Inferior parietal cortex (tissue), 1 donor: ENCODE data around the gene NIPSNAP3A.

Experiments
- DNase-seq: peaks from one replicate; pipeline ENCODE4 v3.0.0-alpha.2; 2016; ENCODE audit errors: extremely low spot score

Gene NIPSNAP3A

DNA sequence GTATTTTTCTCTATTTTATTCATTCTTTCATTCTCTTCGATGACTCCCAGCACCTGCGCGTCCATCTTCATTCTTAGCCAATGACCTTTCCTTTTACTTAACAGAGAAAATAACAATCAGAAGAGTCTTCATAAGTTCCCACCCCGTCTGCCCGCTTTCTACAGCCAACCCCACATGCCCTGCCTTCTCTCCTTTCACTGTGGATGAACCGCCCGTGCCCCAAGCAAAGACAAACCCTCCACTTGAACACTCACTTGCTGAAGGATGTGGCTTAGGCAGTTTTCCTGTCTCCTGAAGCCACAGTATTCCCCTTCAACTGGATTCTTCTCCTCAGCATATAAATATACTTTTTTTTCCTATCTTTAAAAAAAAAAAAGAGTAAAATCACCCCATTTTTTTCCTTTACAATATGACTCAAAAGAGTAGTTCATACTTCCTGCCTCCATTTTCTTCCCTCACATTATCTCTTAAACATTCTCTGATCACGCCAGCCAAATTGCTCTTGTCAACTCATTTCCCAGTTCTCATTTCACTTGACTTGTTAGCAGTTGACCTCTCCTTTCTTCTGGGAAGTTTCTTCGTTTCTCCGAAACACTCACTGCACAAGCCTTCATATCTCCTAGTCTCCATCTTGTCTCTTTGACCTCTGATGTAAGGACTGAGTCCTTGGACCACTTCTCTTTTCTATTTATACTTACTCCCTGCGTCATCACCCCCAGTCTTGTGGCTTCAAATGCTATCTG lies 27.5 kb downstream of the NIPSNAP3A start:
- DNase-seq, result peak; percentile 41

DNA sequence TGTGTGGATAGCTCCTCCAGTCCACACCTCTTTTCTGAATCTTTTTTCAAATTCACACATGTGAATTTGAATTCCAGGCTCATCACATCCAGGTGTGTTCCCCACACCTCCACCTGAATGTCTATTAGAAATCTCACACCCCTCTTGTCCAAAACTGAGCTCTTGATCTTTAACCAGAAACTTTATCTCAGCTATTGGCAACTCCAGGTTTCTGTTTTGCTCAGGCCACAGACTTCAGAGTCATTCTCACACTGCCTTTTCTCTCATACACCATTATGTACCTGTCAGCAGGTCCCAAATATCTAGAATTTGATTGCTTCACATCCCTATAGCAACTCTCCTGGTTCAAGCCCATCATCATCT lies 28.1 kb downstream of the NIPSNAP3A start:
- no peak for DNase-seq

DNA sequence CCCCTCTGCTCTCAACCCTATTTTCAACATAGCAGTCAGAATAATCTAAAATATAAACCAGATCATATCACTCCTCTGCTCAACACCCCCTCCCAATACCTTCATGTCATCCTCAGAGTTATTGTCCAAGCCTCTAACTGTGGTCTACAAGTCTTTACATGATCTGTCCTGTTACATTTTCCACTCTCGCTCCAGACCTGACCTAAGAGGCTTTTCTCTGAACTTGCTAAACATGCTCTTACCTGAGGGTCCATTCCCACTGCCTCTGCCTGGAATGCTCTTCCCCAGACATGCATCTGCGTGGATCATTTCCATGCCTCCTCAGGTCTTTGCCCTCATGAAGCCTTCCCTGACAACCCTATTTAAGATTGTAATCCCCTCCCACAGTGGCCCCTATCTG lies 28.5 kb downstream of the NIPSNAP3A start:
- no peak for DNase-seq

DNA sequence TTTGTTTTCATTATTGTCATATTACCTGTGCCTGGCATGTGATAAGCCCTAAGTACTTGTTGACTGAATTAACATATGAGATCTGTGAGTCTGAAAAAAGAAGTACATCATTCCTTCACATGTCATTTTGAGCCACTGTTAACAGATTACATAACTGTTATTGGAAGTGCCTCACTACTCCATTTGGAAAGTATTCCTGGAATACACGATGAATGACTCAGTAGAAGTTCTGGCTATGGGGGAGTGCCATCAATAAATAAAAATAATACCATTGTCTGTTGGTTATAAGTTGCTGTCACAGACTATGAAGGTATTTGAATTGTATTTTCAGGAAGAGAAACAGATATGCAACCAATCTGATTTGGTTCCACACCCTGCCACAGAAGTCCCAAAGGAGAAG lies 29.3 kb downstream of the NIPSNAP3A start:
- peak; percentile 41 for DNase-seq

DNA sequence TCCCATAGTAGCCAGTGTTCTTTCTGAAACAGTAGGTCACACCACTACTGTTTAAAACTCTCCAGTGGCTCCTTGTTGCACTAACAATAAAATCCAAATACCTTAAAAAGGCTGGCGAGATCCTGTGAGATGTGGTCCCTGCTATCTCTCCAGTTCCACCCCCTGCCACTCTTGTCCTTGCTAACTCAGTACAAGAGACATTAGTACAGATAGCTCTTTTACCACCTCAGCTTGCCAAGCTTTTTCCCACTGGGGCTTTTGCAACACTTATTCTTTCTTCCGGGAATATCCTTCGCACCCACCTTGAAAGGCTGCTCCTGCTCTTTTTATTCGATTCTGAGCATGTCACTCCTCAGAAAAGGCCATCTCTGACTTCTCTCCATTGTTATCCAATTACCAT lies 31.3 kb downstream of the NIPSNAP3A start:
- no peak for DNase-seq

DNA sequence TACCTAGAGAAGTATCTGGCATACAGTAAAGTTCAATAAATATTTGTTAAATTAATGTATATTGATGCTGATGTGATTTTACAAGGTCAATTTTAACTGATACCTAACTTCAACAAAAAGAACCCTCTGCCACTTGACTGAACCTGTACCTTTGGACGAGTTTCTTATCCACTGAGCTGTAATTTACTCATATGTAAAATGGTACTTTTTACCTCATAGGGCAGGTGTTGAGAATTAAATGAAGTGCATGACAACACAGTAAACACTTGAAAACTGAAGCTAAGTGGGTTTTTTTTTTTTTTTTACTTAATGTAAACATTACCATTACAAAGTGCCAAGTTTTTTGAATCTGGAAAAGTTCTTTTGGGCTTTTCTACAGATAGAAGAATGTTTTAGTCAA lies 31.9 kb downstream of the NIPSNAP3A start:
- DNase-seq, result no peak

DNA sequence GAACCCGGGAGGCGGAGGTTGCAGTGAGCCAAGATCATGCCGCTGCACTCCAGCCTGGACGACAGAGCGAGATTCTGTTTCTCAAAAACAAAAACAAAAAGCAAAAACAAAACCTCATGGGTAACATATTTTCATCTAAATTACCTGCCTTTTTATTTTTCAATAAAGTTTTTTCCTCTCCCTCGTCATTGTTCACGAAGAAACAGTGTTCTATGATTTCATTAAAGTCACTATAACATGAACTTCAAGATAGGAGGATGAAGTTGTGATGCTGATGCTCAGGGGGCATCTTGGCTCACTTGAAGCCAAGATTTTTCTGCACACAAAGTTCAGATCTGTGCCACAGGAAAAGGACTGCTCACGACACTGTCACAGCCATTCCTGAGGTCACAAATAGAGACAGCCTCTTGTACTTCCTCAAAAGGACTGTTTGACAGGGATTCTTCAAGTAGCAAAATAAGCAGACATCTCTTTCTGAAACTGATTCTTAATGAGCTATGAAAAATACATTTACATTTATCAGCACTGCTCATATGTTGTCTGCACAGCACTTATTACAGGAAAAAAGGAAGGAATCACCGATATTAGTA lies 32.6 kb downstream of the NIPSNAP3A start:
- no peak for DNase-seq

DNA sequence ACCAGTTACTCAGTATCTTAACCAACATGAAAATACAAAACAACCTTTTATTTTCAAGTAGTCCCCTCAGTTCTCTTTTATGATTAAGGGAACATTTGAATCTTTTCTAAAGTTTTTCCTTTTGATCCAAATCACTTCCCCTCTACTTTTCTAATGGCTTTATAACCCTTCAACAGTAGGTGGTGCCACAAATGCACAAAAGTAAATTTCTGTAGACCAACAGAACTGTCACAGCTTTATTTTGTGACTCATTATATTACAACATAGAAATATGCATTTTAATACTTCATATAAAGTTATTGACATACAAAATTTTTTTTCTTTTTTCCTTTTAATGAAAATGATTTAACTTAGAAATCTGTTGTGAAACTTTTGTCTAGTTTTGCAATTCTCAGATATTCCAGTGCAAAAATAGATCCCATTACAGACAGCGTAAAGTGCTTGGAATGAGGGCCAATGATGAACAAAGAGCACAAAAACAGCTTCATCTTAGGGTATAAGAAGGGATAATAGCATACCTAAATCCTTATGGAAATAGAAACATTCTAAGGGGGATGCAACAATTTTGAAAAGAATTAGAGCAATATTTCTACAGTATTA lies 33.4 kb downstream of the NIPSNAP3A start:
- DNase-seq, result peak; percentile 26

DNA sequence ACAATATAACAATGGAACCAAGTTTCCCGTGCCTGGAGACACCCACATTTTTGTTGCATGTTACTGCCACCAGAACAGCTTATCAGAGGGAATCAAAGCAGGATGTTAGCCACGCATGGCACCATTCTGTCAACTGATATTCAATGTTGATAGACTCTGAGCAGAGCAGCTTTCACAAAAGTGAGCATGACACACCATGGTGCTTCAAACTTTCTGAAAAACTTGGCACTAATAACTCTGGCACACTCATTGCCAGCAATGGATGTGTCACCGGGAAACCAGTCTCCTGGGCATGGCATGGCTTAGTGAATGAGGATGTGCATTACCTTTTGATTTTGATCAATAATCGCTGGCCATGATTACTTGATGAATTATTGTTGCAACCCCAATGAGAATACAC lies 36.1 kb downstream of the NIPSNAP3A start:
- no peak for DNase-seq

DNA sequence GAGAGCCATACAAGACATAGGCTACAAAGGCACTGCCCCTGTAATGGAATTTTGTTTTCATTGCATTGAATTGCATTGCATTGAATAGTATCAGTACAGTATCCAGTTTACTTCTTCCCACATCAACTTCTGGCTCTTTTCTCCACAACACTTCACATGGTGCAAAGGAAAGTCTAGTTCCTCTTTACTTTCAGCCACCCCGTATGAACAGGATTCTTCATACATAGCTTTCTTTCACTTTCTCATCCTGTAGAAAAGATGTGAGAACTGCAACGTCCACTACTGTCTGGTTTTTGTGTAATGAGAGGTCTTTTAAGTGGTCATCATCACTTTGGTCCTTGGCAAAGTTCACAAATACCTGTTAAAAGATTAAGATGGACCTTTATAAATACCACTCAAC lies 36.6 kb downstream of the NIPSNAP3A start:
- DNase-seq, result no peak

DNA sequence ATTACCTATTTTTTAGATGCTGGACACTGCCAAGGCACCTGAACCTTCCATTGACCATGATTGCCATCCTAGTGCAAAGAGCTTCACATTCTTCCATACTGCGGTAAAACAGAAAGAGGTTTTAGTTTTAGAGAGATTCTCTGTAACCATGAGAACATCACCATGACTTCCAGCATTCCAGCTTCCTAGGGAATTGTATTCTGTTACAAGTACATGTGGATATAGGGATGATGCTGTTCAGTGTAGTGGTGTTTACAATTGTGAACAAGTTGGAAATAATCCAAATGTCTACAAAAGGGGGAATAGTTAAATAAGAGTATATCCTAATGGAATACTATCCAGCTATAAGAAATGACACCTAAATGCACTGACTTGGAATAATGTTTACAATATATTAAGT lies 38.8 kb downstream of the NIPSNAP3A start:
- no peak for DNase-seq

DNA sequence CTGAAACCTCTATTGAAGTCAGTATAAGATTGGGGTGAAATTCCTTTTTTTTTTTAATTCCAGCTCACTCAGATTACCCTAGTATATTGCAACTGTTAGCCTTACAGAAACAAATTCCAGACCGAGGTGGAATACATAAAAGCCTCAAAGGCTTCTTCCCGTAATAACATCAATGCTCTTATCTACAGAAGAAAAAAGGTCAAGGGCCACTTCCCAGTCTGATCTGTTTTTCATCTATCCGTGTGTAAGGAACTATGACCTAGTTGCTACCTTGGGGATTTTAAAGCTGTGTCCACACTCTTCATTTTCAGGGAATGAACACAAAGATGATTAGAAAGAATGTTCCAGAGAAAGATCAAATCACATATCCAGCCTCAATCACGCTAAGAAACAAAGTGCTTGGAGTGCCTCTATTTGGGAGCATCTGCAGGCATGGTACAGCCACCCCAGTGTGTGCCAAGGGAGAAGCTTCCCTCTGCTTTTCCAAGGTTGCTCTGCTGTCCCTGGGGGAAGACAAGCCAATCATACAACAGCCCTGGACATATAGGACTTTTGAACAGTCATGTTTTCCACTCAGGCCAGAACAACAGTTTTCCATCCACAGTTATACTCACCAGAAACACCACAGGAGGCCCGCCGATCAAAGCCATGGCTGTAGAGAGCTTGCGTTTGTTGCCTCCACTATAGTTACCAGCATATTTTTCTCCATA lies 40.0 kb downstream of the NIPSNAP3A start:
- DNase-seq, result no peak

DNA sequence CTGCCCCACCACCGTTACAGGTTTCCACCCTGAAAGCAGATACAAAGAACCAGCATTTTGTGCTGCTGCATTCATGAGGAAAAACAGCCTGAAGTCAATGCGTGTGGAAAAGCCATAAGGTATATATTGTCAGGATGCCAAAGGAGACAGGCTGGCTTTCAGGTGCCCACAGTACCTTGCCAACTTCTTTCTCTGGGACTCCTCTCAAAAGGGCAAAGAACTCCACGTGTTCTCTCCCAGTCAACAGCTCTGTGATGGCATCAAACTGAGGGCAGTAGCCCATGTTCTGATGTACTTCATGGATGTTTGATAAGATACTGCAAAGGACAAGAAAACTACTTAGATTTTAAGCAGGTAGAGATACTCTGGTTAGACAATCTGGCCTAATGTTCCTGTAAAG lies 40.8 kb downstream of the NIPSNAP3A start:
- DNase-seq, result no peak

DNA sequence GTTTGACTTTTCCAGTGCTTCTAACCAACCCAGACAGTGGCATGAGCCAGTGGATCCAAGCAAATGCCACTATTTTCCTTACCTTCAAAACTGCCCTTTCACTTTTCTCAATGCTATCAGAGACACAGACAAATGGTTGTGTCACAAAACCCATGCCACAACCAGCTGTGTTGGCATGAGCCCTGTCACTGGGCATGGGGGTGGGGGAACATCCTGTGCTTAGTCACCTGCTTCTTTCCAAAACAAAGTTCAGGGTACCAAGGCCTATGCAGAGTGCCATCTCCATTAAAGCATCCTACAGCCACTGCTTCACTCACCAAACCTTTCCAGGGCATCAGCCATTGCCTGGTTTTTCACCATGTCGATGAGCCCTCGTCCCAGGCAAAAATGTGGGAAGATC lies 46.6 kb downstream of the NIPSNAP3A start:
- DNase-seq, result no peak

DNA sequence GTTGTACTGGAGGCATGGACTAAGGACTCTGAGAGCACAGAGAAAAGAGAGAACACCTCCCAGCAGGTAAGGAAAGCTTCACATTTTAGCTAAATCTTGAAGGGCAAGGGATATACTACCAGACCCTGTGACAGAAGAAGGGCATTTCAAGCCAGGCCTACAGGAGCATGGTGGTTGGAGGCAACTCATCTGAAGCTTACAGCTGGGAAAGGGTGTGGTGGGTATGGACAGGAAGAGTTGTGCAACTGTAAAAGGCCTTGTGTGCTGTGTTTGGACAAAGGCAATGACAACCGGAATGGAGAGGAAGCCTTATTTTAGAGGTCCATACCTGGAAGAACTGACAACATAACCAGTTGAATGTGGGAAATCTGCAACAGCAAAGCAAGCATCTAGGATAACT lies 47.6 kb downstream of the NIPSNAP3A start:
- DNase-seq, result no peak

DNA sequence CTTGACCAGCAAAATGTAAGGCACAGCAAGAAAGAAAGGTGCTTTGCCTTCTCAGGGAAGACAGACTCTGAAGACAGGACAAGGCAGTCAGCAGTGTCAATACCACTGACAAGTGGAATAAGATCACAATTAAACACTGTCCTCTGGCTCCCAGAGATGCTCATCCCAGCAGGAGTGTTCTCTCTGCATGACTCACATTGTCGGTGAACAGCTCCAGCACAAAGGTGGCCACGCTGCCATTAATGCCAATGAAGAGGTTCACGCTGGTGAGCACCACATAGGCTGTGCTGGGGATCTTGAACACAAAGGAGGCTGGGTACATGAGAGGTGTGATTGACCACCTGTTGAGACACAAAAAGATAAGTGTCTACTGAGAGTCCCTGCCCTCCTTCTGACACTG lies 48.4 kb downstream of the NIPSNAP3A start:
- no peak for DNase-seq

DNA sequence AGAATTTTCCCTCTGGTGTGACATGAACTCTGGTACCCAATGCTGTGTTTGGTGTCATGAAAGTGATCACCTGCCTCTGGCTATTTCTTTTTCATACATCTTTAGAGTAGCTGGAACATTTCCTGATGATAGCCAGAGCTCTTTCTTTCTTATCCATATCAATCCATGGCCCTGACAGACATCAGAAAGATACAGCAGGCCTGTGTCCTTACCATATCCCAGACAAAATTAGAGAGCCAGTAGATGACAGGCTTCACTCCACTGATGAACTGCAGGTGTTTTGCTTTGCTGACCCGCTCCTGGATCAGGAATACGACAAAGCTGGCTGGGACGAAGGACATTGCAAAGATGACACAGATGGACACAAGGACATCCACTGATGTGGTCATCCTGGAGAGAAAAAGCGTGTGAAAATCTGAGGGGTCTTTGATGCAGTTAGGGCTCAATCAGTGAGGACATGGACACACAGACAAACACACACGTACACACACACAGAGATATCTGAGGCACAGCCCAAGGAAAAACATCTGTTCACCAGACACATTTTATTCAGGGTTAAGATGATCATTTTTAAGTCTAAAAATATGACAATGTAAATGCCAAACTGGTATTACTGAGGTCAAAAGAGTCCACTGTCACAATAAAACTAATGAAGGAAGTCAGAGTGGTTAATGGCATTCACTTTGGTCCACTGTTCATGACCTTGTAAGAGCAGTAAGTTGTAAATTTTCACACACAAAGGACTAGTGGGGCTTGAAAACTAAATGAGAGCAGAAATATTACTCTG lies 50.9 kb downstream of the NIPSNAP3A start:
- no peak for DNase-seq

DNA sequence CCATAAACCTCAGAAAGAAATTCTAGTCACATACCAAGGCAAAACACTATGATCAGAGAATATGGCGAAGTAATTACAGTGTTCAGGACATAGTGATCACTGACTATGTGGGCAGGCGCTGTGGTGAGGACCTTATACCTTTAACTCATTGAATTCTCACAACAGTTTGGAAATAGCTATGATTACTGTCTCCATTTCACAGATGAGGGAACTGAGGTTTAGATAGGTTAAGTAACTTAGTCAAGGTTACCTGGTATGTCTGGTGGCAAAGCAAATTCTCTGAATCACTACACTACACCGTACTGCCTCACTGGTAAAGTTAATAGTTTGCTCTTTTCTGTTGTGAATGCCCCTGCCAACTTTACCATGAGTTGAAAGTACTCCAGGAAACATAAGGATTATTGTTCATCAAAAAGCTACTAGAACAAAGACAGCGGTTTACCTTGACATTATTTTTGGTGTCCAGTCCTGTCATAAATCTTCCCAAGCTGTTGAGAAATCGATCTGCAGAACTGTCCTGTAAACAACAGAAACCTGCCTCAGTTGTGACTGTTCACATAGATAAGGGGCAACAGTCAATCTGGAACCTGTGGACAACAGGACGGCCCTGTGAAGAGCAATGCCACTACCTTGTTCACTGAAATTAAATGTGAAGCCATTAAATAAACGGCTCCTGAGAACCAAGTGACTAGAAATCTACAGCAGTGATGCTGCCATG lies 52.7 kb downstream of the NIPSNAP3A start:
- no peak for DNase-seq

DNA sequence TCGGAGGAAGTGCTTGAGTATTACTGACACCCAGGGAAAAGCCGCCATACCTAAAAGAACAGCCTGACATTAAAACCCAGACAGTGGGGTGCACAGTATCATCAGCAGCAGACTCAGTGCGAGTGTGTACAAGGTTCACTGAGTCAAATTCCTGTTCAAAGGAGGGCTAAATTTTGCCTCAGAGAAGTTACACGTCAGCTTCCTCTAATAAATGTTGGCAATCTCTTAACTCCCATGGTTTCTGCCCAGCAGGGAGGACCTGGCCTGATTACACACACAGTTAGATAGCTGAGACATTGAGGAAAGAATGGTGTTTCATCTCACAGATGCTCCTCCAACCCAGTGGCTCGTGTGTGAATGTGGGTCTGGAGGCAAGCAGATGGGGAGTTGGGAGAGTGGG lies 54.6 kb downstream of the NIPSNAP3A start:
- DNase-seq, result no peak

DNA sequence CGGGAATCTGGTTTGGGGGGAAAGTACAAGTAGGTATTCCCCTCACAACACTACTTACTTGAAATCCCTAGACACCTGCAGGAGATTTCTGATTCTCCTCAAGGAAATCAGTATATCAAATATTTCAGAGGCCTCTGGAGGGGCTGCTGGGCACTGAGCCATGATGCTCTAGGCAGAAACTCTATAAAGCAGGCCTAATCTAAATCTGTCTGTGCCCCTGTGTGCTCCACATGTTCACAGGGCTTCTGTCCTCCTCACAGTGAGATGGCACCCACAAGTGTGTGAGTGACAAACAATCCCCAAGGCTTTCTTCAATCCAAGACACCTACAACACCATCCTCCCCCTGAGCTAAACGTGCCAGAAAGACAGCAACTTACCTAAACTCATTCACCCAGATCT lies 55.4 kb downstream of the NIPSNAP3A start:
- DNase-seq, result no peak

DNA sequence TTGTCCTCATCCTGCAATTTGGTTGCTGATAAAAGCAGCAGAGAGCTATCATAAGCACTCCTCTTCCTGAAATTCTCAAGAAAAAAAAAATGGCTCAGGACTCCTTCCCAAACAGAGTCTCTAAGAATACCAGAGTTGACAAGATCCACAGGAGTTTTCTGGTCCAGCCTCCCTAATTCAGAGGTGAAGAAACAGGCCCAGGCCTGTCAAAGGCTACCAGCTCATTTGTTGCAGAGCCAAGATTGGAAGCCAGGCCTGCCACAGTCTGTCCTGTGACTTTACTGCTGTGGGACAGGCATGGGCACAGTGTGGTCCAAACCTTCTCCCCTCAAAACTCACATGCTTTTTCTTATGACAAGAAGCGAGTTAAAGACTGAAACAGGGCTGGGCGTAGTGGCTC lies 58.0 kb downstream of the NIPSNAP3A start:
- no peak for DNase-seq
